K562 treated with DMSO at 1 percent for 48 hours (cell line): ENCODE measurements around the gene KCTD10. TPM values are rescaled to one million over a fixed set of nuclear protein-coding genes. Genes with fewer than 3 reads are reported as not detected.

Experiments
- total RNA-seq: library from RNA; unstranded; fragments of 300-600 nt; gene quantifications from 2 replicates; pipeline ENCODE4 v1.2.3, GENCODE V29; 2022; ENCODE audit warnings: low replicate concordance; ENCODE audit errors: extremely low read depth

The KCTD10 gene
- not detected in 2 replicates for total RNA-seq

GRCh38 chr12:109477185-109477962, at the start of gene KCTD10, which contains the start of gene UBE3B:
TSS of gene KCTD10 (minus strand) at chr12:109477300. CDS start at chr12:109477262, 38 bp downstream.
TSS of gene UBE3B (plus strand) at chr12:109477634. CDS start at chr12:109483552, 5,918 bp downstream.

Other genes with a start within 250 kb of the KCTD10 start
- not detected in 2 replicates for gene FOXN4, start 168.0 kb downstream of the KCTD10 start, total RNA-seq
- not detected in 2 replicates for gene MYO1H, start 129.4 kb downstream of the KCTD10 start, total RNA-seq
- not detected in 2 replicates for gene UBE3B, start 334 bp upstream of the KCTD10 start, total RNA-seq
- not detected in 2 replicates for gene MMAB, start 96.2 kb upstream of the KCTD10 start, total RNA-seq
- gene MVK, start 96.5 kb upstream of the KCTD10 start, total RNA-seq, result not detected in 2 replicates
- gene FAM222A, start 236.5 kb upstream of the KCTD10 start, total RNA-seq, result not detected in 2 replicates